CD4-positive, alpha-beta T cell (primary cell): ENCODE results near the gene C16orf96. TPM values are rescaled to one million over a fixed set of nuclear protein-coding genes. Genes with fewer than 3 reads are reported as not detected.

Experiments
- ATAC-seq: fragments of 200-7000 bp; cut with Tn5 transposase; one replicate; pipeline ENCODE4 v1.10.0; 2022; ENCODE audit warnings: mild to moderate bottlenecking; ENCODE audit not compliant: poor library complexity
- CTCF ChIA-PET: fragments of 350-600 bp; sonication (Branson Sonifier 250); formaldehyde crosslinking; loops from one replicate; lab custom pipeline; 2021; ENCODE audit warnings: antibody characterized with exemption, inconsistent platforms; lab: Charles Lee
- POLR2A ChIA-PET: fragments of 350-600 bp; sonication (Branson Sonifier 250); formaldehyde crosslinking; loops from one replicate; lab custom pipeline; 2021; ENCODE audit warnings: antibody characterized with exemption, inconsistent platforms; lab: Charles Lee
- DNase-seq, 14 experiments: peaks; one replicate each; pipeline ENCODE4 v3.0.0-alpha.2; 2013 to 2020; ENCODE audit warnings: mixed read lengths in 2 of 14
- H3K27ac ChIP-seq, 2 donors: one replicate each; pipeline versions ENCODE4 v1.5.1 to v1.7.0; 2013; ENCODE audit warnings: low read length in 2 of 2, low read depth in 1 of 2, mild to moderate bottlenecking in 1 of 2
- H3K27me3 ChIP-seq, 2 experiments: 1 replicate in 1 of 2; 2 replicates in 1 of 2; pipeline versions ENCODE4 v1.6.1 to v1.7.0; 2013; ENCODE audit warnings: low read length in 2 of 2, control low read depth in 1 of 2, mild to moderate bottlenecking in 1 of 2, moderate library complexity in 1 of 2; ENCODE audit not compliant: insufficient read depth in 2 of 2, control insufficient read depth in 1 of 2
- H3K36me3 ChIP-seq: one replicate; pipeline ENCODE4 v1.6.1; 2013; ENCODE audit warnings: low read length, control low read depth; ENCODE audit not compliant: insufficient read depth
- H3K4me1 ChIP-seq: one replicate; pipeline ENCODE4 v1.6.1; 2013; ENCODE audit warnings: low read length, control low read depth; ENCODE audit not compliant: insufficient read depth
- H3K4me3 ChIP-seq: one replicate; pipeline ENCODE4 v1.5.1; 2013; ENCODE audit warnings: mild to moderate bottlenecking, low read length, moderate library complexity
- H3K9me3 ChIP-seq, 2 experiments: 1 replicate in 1 of 2; 2 replicates in 1 of 2; pipeline versions ENCODE4 v1.6.1 to v1.7.0; 2013; ENCODE audit warnings: low read length in 2 of 2, mild to moderate bottlenecking in 2 of 2, control low read depth in 1 of 2, moderate library complexity in 1 of 2; ENCODE audit not compliant: control insufficient read depth in 1 of 2, insufficient read depth in 1 of 2
- H3K27ac Mint-ChIP-seq: one replicate; pipeline ENCODE4 v1.8.0; 2020; ENCODE audit warnings: mixed read lengths
- H3K27me3 Mint-ChIP-seq: one replicate; pipeline ENCODE4 v1.8.0; 2021; ENCODE audit warnings: mixed read lengths
- H3K36me3 Mint-ChIP-seq: one replicate; pipeline ENCODE4 v1.8.0; 2021; ENCODE audit warnings: low read depth, mixed read lengths
- H3K4me1 Mint-ChIP-seq: one replicate; pipeline ENCODE4 v1.8.0; 2021; ENCODE audit warnings: low read depth, mixed read lengths
- H3K4me3 Mint-ChIP-seq: one replicate; pipeline ENCODE4 v1.8.0; 2020; ENCODE audit warnings: mild to moderate bottlenecking, mixed read lengths
- H3K9me3 Mint-ChIP-seq: one replicate; pipeline ENCODE4 v1.8.0; 2020; ENCODE audit warnings: mixed read lengths
- CTCF ChIP-seq: fragments of 200-600 bp; IDR thresholded peaks from one replicate; pipeline ENCODE4 v1.8.0; 2022; ENCODE audit warnings: antibody characterized with exemption, mild to moderate bottlenecking
- intact Hi-C, 2 experiments: fragments of 100-400 bp; cut with DNase I in 1 of 2; cut with micrococcal nuclease in 1 of 2; formaldehyde crosslinking; loops; one replicate each; pipeline versions ENCODE4 v1.15.1 to v1.9.0; 2023 to 2025; cut with DNase I, micrococcal nuclease
- total RNA-seq, 174 experiments: library from RNA in 2 of 174; stranded (reverse) in 2 of 174; gene quantifications; one replicate each; pipeline ENCODE4 v1.2.3 and lab custom pipeline; 2021 to 2026

C16orf96 gene
- total RNA-seq, 2 experiments from 2014 or later, result 0.27 to 0.42 TPM

DNA sequence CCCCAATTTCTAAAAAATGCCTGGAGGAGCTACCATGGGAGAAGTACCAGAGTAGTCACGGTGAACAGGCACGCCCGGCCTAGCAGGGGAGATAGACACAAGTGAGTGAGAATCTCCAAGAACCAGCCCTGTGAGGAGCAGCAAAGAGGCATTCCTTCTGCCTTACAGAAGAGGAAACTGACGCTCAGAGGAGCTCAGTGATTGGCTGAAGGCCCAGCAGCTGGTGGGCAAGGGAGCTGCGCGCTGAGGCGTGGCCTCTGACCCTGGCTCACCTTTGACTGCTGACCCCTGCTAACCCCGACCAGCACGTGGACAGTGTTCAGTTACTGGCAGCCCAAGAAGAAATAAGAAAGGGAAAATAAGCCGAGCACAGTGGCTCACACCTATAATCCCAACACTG, 1.8 kb downstream of the C16orf96 start:
- ATAC-seq, result no peak
- CTCF ChIA-PET, result no interaction called here
- Mint-ChIP-seq H3K4me1 (no peaks in the 10 kb centered on the region), H3K27me3 (no peaks in the 10 kb centered on the region), H3K4me3 (no peak overlapping the region), H3K9me3 (no peaks in the 10 kb centered on the region), H3K27ac (no peak overlapping the region), H3K36me3 (no peaks in the 10 kb centered on the region)
- TF ChIP-seq CTCF, result no peak
- Histone ChIP-seq H3K27ac (no peak overlapping the region), H3K4me3 (no peak overlapping the region), H3K9me3 (no peaks in the 10 kb centered on the region), H3K27me3 (no peaks in the 10 kb centered on the region), H3K36me3 (no peaks in the 10 kb centered on the region), H3K4me1 (no peaks in the 10 kb centered on the region)
- POLR2A ChIA-PET, result no interaction called here
- intact Hi-C loops, result no loop called here
- DNase-seq, result no peak

DNA sequence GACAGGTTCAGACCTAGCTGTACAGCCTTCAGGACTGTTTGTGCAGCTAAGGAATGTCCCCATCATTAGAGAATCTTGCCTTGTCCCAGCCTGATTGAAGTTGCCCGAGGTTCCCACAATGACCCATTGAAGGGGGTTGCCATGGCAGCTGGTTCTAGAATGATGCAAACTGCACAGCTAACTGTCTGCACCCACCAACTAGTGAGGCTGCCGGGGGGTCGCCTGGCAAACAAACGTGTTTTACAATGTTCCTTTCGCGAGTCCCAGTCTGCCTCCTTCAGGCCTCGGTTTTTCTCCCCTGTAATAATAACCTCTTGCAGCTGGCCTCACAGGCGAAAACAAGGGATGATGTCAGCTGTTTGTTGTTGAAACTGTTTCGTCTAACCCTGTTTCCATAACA, 5.5 kb downstream of the C16orf96 start:
- Mint-ChIP-seq H3K9me3 (no peaks in the 10 kb centered on the region), H3K4me3 (no peak overlapping the region), H3K4me1 (no peaks in the 10 kb centered on the region), H3K27me3 (no peaks in the 10 kb centered on the region), H3K27ac (no peak overlapping the region), H3K36me3 (no peaks in the 10 kb centered on the region)
- Histone ChIP-seq H3K27ac (no peak overlapping the region), H3K36me3 (no peaks in the 10 kb centered on the region), H3K4me3 (no peak overlapping the region), H3K4me1 (no peaks in the 10 kb centered on the region), H3K9me3 (no peaks in the 10 kb centered on the region), H3K27me3 (no peaks in the 10 kb centered on the region)
- ChIA-PET CTCF (no interaction called here), POLR2A (no interaction called here)
- intact Hi-C loops, result no loop called here
- DNase-seq, result no peak
- no peak for ATAC-seq
- TF ChIP-seq CTCF, result no peak

DNA sequence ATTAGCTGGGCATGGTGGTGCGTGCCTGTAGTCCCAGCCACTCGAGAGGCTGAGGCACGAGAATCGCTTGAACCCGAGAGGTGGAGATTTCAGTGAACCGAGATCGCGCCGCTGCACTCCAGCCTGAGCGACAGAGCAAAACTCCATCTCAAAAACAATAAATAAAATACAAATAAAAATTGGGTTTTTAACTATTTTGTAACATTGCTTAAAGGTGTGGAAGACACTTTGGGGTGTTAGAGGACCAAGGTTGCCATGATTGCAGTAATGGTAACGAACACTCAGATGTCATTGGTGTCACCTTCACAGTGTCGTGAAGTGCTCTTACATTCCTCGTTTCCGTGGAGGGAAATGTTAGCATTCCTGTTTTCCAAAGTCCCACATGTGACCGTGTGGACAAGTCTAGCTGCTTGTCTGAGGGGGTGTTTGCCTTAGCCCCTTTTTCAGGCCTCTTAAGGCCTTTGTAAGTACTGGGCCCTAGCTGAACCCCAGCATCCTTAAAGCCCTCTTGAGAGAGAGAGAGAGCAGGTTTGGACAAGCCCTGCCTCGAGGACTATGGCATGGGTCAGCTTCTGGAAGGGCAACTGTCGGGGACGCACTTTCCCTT, 8.6 kb downstream of the C16orf96 start:
- H3K9me3 ChIP-seq, result no peaks in the 10 kb centered on the region
- H3K4me3 ChIP-seq, result no peak overlapping the region
- CTCF ChIA-PET, result interaction anchor here (1.5 kb wide), 1 partner anchor 16 kb away, joined by 4 read pairs; no protein-coding TSS in a partner anchor
- no peak overlapping the region for H3K4me3 Mint-ChIP-seq
- H3K36me3 ChIP-seq, result no peaks in the 10 kb centered on the region
- POLR2A ChIA-PET, result no interaction called here
- H3K4me1 Mint-ChIP-seq, result no peaks in the 10 kb centered on the region
- no peak overlapping the region for H3K27ac Mint-ChIP-seq
- H3K36me3 Mint-ChIP-seq, result no peaks in the 10 kb centered on the region
- ATAC-seq, result no peak
- no peak overlapping the region for H3K27ac ChIP-seq
- no peak for TF ChIP-seq CTCF
- no peak for DNase-seq
- intact Hi-C loops, result no loop called here
- H3K9me3 Mint-ChIP-seq, result no peaks in the 10 kb centered on the region
- no peaks in the 10 kb centered on the region for H3K27me3 ChIP-seq
- no peaks in the 10 kb centered on the region for H3K27me3 Mint-ChIP-seq
- no peaks in the 10 kb centered on the region for H3K4me1 ChIP-seq
